DND-41 (cell line): Measurements from ENCODE around the gene LAD1.

Source experiments
- CTCF ChIP-seq: IDR thresholded peaks from 2 replicates; pipeline ENCODE4 v1.5.1; 2012; ENCODE audit warnings: borderline replicate concordance, low read length, moderate library complexity, mild to moderate bottlenecking; ENCODE audit not compliant: poor library complexity, severe bottlenecking; ENCODE audit errors: extremely low read depth
- EZH2 ChIP-seq: IDR thresholded peaks from 3 replicates; pipeline ENCODE4 v1.6.1; 2012; ENCODE audit warnings: borderline replicate concordance, low read depth, mild to moderate bottlenecking, moderate library complexity, low read length, inconsistent platforms; ENCODE audit not compliant: severe bottlenecking

GRCh38 chr1:201414051-201414738, 15.1 kb upstream of the LAD1 start:
- TF ChIP-seq CTCF, result no peak
- TF ChIP-seq EZH2, result no peak
